ENCODE results near the gene EXOC1L. TPM values are rescaled to one million over a fixed set of nuclear protein-coding genes. Genes with fewer than 3 reads are reported as not detected.

The EXOC1L gene
- total RNA-seq, 1 donor from 2014 or later, result not detected

GRCh38 chr4:55851885-55852284 is 32.3 kb downstream of the EXOC1L start:
- Mint-ChIP-seq H3K36me3 (ENCODE audit: low read depth, unreplicated experiment) (no peaks in the 10 kb centered on the region), H3K27ac (ENCODE audit: unreplicated experiment) (no peak overlapping the region), H3K4me1 (ENCODE audit: unreplicated experiment) (peaks cover 2% of the 10 kb centered on the region), H3K4me3 (ENCODE audit: unreplicated experiment) (no peak overlapping the region), H3K27me3 (ENCODE audit: unreplicated experiment) (peaks cover 6% of the 10 kb centered on the region), H3K9me3 (ENCODE audit: unreplicated experiment) (no peaks in the 10 kb centered on the region)
- no peak for DNase-seq (ENCODE audit: low spot score)
- TF ChIP-seq CTCF (IDR thresholded peaks at IDR 0.05; ENCODE audit: unreplicated experiment), result no peak

GRCh38 chr4:55853484-55854046 is 34.0 kb downstream of the EXOC1L start, which contains the start of gene EXOC1:
Gene EXOC1, plus strand, starts transcription at chr4:55853648. Its CDS starts 4,676 bp downstream, at chr4:55858324.
- no peaks in the 10 kb centered on the region for H3K36me3 Mint-ChIP-seq (ENCODE audit: low read depth, unreplicated experiment)
- H3K4me3 Mint-ChIP-seq (ENCODE audit: unreplicated experiment), result no peak within 1 kb of the TSS
- H3K27me3 Mint-ChIP-seq (ENCODE audit: unreplicated experiment), result peaks cover 6% of the 10 kb centered on the region
- peaks cover 2% of the 10 kb centered on the region for H3K4me1 Mint-ChIP-seq (ENCODE audit: unreplicated experiment)
- peak; percentile 98 for DNase-seq (ENCODE audit: low spot score)
- H3K27ac Mint-ChIP-seq (ENCODE audit: unreplicated experiment), result peak within 1 kb of the TSS; percentile 91
- H3K9me3 Mint-ChIP-seq (ENCODE audit: unreplicated experiment), result no peaks in the 10 kb centered on the region
- TF ChIP-seq CTCF (IDR thresholded peaks at IDR 0.05; ENCODE audit: unreplicated experiment), result no peak

GRCh38 chr4:55854129-55854528 is 34.5 kb downstream of the EXOC1L start:
- Mint-ChIP-seq H3K9me3 (ENCODE audit: unreplicated experiment) (no peaks in the 10 kb centered on the region), H3K4me3 (ENCODE audit: unreplicated experiment) (no peak overlapping the region), H3K36me3 (ENCODE audit: low read depth, unreplicated experiment) (no peaks in the 10 kb centered on the region), H3K27me3 (ENCODE audit: unreplicated experiment) (peaks cover 4% of the 10 kb centered on the region), H3K27ac (ENCODE audit: unreplicated experiment) (peak overlapping the region; percentile 91), H3K4me1 (ENCODE audit: unreplicated experiment) (peaks cover 2% of the 10 kb centered on the region)
- no peak for DNase-seq (ENCODE audit: low spot score)
- TF ChIP-seq CTCF (IDR thresholded peaks at IDR 0.05; ENCODE audit: unreplicated experiment), result no peak

GRCh38 chr4:55857586-55857985 is 38.0 kb downstream of the EXOC1L start:
- no peaks in the 10 kb centered on the region for H3K9me3 Mint-ChIP-seq (ENCODE audit: unreplicated experiment)
- peaks cover 7% of the 10 kb centered on the region for H3K36me3 Mint-ChIP-seq (ENCODE audit: low read depth, unreplicated experiment)
- no peak overlapping the region for H3K27ac Mint-ChIP-seq (ENCODE audit: unreplicated experiment)
- H3K4me1 Mint-ChIP-seq (ENCODE audit: unreplicated experiment), result peaks cover 2% of the 10 kb centered on the region
- DNase-seq (ENCODE audit: low spot score), result no peak
- peaks cover 4% of the 10 kb centered on the region for H3K27me3 Mint-ChIP-seq (ENCODE audit: unreplicated experiment)
- TF ChIP-seq CTCF (IDR thresholded peaks at IDR 0.05; ENCODE audit: unreplicated experiment), result no peak
- no peak overlapping the region for H3K4me3 Mint-ChIP-seq (ENCODE audit: unreplicated experiment)

GRCh38 chr4:55859711-55860110 is 40.1 kb downstream of the EXOC1L start:
- no peaks in the 10 kb centered on the region for H3K4me1 Mint-ChIP-seq (ENCODE audit: unreplicated experiment)
- DNase-seq (ENCODE audit: low spot score), result no peak
- no peaks in the 10 kb centered on the region for H3K27me3 Mint-ChIP-seq (ENCODE audit: unreplicated experiment)
- no peak for TF ChIP-seq CTCF (IDR thresholded peaks at IDR 0.05; ENCODE audit: unreplicated experiment)
- H3K27ac Mint-ChIP-seq (ENCODE audit: unreplicated experiment), result no peak overlapping the region
- no peaks in the 10 kb centered on the region for H3K9me3 Mint-ChIP-seq (ENCODE audit: unreplicated experiment)
- no peak overlapping the region for H3K4me3 Mint-ChIP-seq (ENCODE audit: unreplicated experiment)
- peaks cover 7% of the 10 kb centered on the region for H3K36me3 Mint-ChIP-seq (ENCODE audit: low read depth, unreplicated experiment)

Data from endothelial cell (in vitro differentiated cells).